T-helper 2 cell (primary cell): ENCODE data around the gene CCDC154.

Experiments used
- DNase-seq, 5 experiments: peaks; one replicate each; pipeline versions ENCODE4 v3.0.0 to v3.0.0-alpha.2; 2012 to 2022

Gene CCDC154

DNA sequence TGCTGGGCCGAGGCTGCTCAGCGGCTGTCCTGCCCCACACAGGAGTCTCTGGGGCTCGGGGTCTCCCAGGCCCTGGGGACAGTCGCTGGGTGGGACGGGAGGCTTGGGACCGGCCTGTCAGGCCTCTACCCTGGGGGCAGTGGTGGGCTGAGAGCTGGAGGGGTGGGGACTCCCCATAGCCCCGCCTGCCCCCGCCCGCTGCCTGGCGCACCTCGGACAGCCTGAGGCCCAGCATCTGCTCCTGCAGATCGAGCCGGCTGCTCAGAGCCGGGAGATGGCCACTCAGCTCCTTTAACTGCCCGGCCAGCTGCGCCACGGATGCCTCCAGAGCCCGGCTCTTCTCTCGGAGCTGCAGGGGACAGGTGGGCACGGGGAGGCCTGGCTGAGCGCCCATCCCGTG lies 6.8 kb downstream of the CCDC154 start:
- DNase-seq = no peak

DNA sequence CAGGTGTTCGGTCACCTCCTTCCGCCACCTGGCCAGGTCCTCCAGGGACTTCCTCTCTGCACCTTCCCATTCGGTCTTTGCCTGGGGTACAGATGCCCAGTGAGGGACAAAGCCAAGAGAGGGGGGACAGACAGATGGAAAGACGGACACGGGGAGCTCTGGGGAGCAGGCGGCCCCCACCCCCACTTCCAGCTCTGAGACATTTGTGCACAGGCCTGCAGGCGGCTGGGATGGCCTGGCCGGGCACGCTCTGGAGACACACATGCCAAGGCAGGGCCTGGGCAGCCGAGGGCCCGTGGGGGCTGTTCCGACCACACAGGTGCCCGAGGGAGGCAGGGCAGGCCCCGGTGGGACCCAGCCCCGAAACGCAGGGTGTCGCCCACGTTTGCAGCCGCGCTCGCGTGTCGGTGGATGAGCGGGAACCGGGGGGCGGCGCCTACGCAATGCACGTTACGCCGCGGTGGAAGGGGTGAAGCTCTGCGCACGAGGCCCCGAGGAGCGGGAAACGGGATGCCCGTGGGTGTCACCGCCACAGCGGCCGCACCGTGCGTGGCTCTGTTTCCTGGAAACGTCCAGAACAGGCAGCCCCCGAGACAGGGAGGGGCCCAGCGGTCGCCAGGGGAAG lies 7.5 kb downstream of the CCDC154 start:
- DNase-seq = no peak

DNA sequence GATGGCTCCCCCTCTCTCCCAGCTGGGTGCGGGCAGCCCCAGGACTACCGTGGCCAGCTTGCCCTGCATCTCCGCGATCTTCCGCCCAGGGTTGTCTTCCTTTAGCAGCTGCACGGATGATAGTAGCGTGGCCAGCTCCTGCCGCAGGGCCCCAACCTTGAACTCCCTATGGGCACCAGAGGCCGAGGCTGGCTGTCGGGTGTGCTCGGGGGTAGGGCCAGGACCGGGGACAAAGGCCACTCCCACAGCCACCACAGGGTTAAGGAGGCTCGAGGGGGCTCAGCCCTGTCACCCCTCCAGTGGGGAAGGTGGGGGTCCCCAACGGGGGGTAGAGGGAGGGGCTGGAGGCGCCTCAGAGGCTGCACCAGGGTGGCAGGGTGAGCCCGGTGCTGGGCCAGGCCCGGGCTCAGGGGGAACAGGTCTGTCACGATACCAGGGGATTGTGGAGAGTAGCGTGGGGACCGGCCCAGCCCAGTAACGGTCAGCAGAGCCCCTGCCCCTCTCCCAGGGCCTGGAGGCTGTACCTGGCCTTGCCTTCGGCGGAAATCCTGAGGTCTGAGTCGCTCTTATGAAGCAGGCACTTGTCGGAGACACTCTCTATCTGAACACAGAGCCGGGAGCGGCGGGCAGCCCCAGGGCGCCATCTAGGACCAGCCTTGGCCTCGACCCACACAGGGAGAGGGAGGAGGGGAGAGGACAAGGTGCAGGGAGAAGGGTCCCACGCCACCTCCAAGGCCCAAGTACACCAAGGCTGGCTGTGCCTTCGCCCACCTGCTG lies 8.2 kb downstream of the CCDC154 start:
- no peak for DNase-seq

DNA sequence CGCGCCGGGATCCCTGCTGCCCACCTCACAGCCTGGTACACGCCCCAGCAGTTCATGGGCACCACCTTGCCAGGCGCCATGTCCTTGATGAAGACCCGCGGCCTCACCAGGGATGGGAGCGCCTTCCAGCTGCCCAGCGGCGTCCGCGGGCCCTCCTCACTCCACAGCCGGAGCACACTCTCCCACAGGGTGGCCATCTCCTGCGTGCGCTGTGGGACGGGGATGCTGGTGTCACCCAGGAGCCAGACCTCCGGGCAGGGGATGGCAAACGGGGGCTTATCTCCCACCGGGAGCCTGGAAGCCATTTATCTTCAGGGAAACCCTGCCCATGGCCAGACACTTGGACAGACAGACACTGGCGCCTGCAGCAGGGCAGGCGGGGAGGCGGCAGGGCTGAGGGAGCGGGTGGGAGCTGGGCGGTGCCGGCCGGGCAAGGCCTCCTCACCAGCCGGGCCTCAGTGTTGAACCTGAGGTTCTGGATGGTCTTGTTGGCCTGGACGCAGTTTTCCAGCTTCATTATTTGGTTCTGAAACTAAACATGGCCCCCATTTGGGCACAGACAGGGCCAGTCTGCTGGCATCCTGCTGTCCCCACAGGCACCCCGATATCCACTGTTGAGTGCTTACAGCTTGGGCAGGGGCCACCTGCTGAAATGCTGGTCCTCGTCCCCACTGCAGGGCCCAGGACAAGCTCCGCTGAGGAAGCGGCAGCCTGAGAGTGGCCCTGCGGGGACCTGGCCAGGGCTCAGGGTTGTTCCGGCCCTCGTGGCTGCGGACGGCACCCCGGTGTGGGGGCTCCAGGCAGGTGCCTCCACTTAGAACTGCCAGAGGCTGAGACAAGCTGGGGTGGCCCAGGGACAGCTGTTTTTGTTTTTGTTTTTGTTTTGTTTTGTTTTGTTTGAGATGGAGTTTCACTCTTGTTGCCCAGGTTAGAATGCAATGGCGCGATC lies 9.4 kb downstream of the CCDC154 start:
- no peak for DNase-seq

DNA sequence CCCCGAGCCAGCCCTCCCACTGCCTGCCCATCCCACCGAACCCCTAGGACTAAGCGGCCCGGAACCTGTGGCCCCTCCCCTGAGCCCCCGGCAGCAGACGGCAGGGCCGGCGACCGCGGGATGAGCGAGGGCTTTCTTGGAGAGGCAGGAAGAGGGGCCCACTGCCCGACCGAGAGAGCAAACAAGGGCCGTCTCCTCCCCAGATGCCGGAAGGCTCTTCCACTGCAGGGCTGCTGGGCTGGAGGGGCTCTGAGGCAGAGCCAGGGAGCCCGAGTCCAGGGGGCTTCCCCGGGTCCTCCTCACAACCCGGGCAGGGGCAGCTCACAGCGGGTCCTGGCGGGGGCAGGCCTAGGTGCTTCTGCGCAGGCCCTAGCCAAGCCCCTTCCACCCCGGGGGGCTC lies 10.6 kb downstream of the CCDC154 start:
- DNase-seq = no peak

DNA sequence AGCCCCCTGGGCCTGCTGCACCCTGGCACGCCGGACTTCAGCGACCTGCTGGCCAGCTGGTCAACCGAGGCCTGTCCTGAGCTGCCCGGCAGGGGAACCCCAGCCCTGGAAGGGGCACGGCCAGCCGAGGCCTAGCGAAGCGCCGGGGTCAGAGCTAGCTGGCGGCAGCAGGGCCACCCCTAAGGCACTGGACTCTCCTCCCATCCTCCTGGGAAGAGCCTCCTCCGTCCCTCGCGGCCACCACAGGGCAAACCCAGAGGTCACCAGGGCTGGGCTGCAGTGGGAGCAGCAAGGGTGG lies 11.1 kb downstream of the CCDC154 start:
- DNase-seq = no peak

DNA sequence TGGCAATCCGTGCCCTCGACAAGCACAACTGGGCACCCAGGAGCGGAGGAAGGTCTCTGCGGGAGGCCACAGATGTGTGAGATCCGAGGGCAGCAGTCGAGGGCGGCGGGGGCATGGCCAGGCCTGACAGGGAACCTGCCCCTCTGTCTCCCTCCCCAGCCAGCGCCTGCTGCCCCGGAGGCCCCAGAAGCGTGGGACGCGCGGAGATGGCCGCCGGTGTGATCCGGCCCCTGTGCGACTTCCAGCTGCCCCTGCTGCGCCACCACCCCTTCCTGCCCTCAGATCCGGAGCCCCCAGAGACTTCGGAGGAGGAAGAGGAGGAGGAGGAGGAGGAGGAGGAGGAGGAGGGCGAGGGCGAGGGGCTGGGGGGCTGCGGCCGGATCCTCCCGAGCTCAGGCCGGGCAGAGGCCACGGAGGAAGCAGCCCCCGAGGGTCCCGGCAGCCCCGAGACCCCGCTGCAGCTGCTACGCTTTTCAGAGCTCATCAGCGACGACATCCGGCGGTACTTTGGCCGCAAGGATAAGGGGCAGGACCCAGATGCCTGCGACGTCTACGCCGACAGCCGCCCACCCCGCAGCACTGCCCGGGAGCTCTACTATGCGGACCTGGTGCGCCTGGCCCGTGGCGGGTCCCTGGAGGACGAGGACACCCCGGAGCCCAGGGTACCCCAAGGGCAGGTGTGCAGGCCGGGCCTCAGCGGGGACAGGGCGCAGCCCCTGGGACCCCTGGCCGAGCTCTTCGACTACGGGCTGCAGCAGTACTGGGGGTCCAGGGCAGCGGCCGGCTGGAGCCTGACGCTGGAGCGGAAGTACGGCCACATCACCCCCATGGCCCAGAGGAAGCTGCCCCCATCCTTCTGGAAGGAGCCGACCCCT lies 11.7 kb downstream of the CCDC154 start:
- DNase-seq = no peak

DNA sequence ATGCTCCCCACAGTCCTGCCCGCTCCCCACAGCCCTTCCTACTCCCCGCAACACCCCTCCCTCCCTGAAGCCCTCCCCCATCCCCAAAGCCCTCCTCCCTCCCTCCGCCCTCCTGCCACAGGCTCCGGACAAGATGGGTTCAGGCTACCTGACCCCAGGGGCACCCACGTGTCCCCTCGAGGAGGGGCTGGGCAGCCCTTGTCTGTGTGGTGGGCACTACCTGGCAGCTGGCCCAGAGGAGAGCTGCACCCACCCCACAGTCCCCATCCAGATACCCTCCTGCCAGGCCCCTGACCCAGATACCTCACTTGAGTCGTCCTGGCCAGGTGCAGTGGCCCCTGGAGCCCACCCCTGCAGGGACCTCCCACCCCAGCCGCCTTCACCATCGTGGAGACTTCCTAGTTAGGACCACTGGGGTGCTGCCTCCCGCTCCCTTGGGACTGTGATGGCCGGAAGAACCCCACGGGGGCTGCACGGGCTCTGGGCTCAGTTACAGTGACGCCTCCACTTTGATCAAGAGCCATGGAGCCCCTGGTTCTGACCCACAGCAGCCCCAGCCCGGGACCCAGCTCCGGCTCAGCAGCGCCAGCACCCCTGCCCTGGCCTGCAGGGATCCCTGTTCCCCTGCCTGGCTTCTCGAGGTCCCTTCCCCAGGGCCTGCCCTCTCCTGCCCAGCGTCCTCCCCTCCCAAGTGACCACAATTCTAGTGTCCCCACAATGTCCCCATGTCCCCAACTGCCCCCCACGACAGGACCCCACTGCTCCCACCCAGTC lies 12.7 kb downstream of the CCDC154 start:
- no peak for DNase-seq

DNA sequence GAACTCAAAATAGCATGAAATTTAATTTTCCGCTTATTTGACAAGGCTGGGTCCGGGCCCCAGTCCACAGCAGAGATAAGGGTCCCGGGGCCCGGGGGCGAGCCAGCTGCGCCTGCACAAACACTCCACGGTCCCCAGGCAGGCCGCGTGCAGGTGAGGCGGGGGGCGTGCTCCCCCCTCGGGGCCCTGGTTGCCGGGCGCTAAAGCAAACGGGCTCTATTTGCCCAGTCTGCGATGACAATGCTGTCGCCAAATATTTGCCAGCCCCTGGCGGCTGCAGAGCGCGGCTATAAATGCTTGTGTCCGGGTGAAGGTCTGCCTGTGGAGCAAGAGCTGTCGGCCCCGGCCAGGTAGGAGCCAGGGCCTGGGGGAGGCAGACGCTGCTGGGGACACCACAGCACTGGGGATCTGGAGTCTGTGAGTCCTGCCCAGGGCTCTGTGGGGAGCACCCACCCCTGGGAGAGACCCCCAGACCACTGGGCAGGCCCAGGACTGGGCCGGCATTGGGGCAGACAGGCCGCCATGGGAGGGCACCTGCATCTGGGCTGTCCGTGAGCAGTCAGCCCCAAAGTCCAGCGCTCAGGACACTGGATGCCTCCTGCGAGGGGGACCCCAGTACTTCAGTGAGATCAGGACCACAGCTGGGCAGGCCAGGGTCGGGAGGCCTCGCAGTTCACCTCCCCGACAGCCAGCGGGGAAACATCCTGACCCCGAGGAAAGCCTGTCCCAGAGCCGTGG lies 13.4 kb downstream of the CCDC154 start, which contains the start of gene PERCC1:
TSS of gene PERCC1 (plus strand) at position 320 of the 738 bp plus-strand sequence. CDS start 1,516 bp downstream, outside the sequence.
- no peak for DNase-seq

DNA sequence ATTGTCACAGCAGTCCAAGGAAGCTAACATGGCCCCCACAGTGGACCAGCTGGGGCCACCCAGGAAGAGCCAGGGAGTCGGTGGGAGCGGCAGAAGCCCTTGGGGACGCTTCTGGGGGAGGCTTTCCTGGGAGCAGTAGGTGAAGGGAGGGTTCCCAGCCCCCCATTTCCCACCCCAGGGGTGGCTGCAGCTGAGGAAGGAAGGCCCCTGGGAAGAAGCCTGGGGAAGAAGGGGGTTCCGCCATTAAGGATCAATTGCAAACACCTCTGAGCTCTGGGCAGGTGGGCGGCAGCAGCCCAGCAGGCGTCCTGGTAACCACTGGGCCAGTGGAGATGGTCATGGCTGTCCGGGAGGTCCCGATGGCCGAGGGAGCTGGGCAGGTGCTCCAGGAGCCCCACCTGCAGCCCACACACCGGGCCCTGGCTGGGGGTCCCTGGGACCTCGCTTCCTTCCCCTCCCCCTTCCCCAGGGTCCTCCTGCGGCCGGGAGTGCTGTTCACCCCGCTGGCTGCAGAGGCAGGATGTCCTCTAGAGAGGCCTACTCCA lies 14.1 kb downstream of the CCDC154 start:
- DNase-seq = no peak

DNA sequence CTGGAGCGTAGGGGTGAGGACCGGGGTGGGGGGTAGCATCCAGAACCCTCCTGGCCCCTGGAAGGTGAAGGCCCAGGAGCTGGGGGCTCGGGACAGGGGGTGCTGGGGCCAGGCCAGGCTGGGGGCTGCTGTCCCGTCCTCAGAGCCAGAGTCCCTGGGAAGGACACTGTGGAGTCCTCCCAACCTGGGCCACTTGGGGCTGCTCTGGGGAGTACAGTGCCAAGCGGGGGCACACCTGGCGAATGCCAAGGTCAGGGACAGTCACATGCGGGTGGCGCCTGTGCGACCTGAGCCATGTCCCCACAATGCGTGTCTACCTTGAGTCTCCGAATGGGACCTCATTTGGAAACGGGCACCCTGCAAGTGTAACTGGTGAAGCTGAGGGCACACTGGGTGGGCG lies 14.7 kb downstream of the CCDC154 start:
- no peak for DNase-seq

DNA sequence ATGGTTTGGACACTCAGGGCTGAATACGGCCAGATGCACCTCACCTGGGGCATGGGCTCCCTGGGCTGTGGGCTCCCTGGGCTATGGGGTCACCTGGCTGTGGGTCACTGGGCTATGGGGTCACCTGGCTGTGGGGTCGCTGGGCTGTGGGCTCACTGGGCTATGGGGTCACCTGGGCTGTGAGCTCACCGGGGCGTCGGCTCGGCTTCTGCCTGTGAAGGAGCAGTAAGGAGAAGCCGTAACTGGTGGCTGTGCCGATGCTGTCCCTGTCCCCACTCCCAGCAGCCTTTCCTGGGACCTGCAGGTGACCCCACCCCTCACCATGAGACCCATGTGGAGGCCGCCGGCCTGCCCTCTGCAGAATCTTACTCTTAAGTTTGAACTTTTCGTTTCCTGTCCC lies 15.3 kb downstream of the CCDC154 start:
- DNase-seq = no peak

DNA sequence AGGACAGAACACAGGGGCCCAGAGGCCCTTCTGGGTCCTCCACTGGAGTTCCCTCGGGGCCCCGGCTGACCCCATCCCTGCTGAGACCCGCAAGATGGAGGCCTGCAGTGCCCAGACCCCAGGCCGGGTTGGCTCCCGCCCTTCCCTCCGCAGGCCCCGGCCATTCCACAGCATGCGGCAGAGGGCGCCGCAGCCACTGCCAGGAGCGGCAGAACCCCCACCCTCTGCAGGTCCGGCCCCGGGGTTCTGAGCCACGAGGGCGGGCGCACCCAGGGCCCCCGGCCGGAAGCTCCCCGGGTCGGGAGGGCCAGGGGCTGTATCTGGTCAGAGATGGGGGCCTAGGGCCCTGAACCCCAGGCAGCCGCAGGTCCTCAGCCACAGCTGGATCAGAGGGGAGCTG lies 15.8 kb downstream of the CCDC154 start:
- DNase-seq = peak in 2 of 5 experiments; percentile 27 to 57

DNA sequence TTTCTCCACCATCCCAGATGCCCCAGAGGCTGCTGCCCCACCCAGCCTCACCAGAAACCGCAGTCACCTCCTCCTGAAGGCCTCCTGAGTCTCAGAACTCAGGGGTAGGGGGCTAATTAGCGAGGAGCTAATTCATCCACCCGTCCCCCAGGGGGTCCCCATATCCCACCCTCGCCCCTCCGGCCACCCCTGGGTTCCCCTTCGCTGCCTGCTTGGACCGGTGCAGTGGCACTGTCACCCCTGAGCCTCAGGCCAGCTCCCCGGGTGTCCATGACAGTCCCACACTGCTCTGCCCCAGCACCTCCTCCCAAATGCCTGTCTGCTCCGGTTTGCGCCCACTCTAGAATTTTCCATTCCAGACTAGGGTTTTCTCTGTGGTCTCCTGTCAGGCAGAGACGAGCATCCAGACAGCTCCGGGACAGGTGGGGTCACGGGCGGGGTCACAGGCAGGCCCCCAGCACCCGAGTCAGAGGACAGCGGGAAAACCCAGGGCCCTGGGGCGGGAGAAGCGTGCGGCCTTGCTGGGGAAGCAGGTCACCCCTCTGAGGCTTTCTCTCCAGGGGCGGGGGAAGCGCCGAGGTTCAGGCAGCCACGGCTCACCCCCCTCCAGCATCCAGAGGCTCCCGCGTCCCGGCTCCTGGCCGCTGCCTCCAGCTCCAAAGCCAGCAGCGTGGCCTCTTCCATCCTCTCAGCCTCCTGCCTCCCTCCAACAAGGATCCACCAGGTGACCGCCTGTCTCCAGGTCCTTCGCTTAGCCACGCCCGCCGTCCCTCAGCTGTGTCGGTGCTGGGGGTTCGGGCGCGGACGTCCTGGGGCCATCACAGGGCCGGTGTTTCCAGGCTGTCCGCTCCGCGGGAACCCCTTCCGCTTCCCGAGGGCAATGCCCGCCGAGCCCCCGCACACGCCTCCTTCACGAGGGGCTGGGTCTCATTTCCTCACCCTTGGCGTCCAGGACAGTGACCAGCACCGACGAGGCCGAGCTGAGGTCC lies 16.6 kb downstream of the CCDC154 start:
- no peak for DNase-seq

DNA sequence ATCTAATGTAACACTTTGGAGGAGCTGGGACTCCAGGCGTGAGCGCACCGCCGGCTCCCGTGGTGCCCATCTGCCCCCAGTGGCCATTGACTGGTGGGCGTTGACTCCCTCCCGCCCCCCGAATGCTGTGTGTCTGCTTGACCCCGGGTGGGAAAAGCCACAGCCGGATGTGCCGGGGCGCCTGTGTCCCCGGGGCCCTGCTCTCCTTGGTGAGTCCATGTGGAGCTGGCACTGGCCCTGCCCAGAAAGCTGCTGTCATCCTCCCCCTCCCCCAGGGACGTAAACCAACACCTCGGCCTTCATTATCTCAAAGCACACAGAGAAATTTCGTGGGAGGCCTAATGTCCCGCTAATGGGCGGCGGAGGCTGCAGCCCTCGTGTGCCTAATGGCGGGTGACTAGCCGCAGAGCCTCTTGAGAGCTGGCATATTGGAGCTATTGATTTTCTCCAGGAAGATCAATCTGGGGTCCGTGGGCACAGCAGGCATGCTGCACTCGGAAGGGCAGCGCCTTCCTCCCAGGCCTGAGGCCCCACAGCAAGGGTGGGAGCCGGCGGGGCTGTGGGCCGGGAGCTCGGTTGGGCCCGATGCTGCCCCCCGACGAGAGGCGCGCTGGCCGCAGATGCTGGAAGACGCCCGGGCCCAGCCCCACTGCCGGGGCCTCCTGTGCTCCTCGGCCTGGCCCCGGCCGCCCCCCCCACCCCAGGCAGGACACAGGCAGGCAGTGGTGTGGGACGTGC lies 17.5 kb downstream of the CCDC154 start:
- DNase-seq = no peak

DNA sequence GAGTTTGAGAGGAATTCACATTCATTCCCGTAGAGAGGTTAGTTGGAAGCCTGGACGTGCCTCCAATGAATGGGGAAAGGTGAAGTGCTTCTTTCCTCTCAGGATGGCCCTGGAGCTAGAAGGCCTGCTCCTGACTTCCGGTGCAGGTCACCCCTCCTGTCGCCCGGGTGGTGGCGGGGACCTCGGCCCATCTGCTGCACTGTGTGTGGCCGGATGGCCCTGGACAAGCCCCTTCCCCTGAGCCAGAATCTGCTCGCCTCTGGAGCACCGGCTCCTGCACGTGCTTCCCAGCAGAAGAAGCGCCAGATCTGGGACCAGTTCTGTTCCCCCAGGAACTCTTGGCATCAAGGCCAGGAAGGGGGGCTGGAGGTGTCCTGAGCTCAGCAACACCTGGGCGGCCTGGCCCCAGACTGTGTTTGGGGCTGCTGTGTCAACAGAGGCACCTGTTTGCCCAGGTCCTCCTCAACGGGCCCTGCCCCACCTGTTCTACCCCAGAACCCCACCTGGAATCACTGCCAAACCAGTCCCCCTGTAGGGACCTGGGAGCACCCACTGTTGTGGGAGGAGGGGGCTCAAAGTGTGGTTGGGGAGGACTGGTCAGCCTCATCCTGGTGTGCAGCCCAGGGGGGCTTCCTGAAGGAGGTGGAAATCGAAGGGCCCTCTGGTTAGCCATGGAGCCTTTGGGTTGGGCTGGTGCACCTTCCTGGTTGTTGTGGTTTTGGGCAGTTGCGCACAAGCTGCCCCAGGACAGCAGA lies 18.6 kb downstream of the CCDC154 start:
- no peak for DNase-seq

DNA sequence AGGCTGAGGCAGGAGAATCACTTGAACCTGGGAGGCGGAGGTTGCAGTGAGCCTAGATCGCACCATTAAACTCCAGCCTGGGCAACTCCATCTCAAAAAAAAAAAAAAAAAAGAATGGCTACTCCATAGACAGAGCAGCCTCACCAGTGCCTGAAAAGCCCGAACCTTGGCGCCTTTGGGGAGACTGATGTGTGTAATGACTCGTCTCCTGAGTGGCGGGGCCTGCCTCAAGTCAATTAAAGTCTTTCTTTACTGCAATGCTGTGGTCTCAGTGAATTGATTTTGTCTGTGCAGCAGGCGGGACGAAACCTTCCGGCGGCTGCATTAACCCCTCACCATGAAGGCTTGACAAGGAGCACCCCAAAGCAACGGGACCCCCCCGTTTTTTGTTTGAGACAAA lies 20.3 kb downstream of the CCDC154 start:
- no peak for DNase-seq

DNA sequence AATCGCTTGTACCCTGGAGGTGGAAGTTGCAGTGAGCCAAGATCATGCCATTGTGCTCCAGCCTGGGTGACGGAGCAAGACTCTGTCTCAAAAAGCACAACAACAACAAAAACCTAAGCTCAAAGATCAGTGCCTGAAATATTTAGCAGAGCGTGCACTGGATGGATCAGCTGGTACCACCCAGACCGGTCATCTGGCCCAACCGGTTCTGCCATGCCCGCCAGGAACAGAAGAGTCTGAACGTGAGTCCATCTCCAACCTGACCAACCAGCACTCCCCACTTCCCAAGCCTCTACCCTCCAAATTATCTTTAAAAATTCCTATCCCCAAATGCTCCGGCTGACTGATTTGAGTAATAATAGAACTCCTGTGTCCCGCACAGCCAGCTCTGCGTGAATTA lies 22.3 kb downstream of the CCDC154 start:
- DNase-seq = no peak
